OCI-LY7 (cell line): ENCODE measurements around the gene LRP2.

Experiments used
- EZH2phosphoT487 ChIP-seq: fragments of 200-600 bp; sonication (generic); IDR thresholded peaks from 2 replicates; pipeline ENCODE4 v1.6.1; 2018; ENCODE audit warnings: low read depth, borderline replicate concordance, mild to moderate bottlenecking, mixed run types, antibody characterized with exemption, low read length, moderate library complexity, mixed read lengths
- TF ChIP-seq, protein P1 (sequence below): fragments of 200-600 bp; sonication (generic); conservative IDR thresholded peaks from 2 replicates; pipeline ENCODE4 v1.5.1; 2014; ENCODE audit warnings: mild to moderate bottlenecking, antibody characterized with exemption, low read length, moderate library complexity, mixed read lengths

DNA sequence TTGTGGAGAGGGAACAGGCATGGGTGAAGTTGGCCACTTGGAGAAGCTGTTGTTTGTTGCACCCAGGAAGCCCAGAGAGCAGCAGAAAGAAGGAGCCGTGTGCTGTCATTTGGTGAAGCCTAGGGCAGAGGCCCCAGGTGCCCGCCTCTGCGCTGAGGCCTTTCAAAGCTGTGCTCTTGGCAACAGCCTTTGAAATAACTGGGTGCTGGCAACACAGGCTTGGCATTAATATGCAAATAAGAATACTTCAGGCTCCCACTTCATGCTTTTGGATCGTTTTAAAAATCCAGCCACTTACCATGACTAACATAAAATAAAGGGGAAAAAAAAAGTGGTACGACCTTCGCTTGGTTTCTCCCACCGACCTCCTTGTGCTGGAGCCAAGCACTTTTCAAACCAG lies 251.9 kb downstream of the LRP2 start:
- TF ChIP-seq, protein P1, sequence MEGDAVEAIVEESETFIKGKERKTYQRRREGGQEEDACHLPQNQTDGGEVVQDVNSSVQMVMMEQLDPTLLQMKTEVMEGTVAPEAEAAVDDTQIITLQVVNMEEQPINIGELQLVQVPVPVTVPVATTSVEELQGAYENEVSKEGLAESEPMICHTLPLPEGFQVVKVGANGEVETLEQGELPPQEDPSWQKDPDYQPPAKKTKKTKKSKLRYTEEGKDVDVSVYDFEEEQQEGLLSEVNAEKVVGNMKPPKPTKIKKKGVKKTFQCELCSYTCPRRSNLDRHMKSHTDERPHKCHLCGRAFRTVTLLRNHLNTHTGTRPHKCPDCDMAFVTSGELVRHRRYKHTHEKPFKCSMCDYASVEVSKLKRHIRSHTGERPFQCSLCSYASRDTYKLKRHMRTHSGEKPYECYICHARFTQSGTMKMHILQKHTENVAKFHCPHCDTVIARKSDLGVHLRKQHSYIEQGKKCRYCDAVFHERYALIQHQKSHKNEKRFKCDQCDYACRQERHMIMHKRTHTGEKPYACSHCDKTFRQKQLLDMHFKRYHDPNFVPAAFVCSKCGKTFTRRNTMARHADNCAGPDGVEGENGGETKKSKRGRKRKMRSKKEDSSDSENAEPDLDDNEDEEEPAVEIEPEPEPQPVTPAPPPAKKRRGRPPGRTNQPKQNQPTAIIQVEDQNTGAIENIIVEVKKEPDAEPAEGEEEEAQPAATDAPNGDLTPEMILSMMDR = no peak
- no peak for TF ChIP-seq EZH2phosphoT487
